GM21825 (cell line): Measurements from ENCODE around the gene OR10T2.
"Not testable (repeated sequence)": the region's sequence is repeated elsewhere in the genome, so short reads cannot be mapped to it uniquely, and the experiment has no call there.

Source experiments
- ATAC-seq: cut with Tn5 transposase; IDR thresholded peaks from one replicate; pipeline ENCODE4 v1.9.1; 2021; ENCODE audit warnings: mild to moderate bottlenecking, moderate library complexity; ENCODE audit not compliant: unreplicated experiment

OR10T2 gene

GRCh38 chr1:158356616-158357015 lies 42.6 kb downstream of the OR10T2 start:
- ATAC-seq: no peak

GRCh38 chr1:158355773-158356285 lies 43.4 kb downstream of the OR10T2 start:
- ATAC-seq: no peak

GRCh38 chr1:158354255-158354654 lies 45.0 kb downstream of the OR10T2 start:
- no peak for ATAC-seq

- ATAC-seq: no peak
These were observed 45.8 kb downstream of the OR10T2 start, which contains the start of gene CD1E for GRCh38 chr1:158353303-158354075. CD1E (plus strand) TSS chr1:158353894; CDS start chr1:158353989, 95 bp downstream.

- not testable (repeated sequence) for ATAC-seq
These were observed 50.3 kb downstream of the OR10T2 start for GRCh38 chr1:158348946-158349345.
